Stimulated activated CD8-positive, alpha-beta memory T cell treated with anti-CD3 and anti-CD28 coated beads, Interleukin-7, amount 100 ng/mL, for 24 hours (primary cell): ENCODE results near the gene FOXN3.
A peak's percentile ranks its signal among the peaks of the same experiment; 100 is the strongest.
"Not testable (repeated sequence)": the region's sequence is repeated elsewhere in the genome, so short reads cannot be mapped to it uniquely, and the experiment has no call there.

Experiments used
- DNase-seq: peaks from one replicate; pipeline ENCODE4 v3.0.0-alpha.2; 2020; ENCODE audit warnings: low read depth

FOXN3 gene

DNA sequence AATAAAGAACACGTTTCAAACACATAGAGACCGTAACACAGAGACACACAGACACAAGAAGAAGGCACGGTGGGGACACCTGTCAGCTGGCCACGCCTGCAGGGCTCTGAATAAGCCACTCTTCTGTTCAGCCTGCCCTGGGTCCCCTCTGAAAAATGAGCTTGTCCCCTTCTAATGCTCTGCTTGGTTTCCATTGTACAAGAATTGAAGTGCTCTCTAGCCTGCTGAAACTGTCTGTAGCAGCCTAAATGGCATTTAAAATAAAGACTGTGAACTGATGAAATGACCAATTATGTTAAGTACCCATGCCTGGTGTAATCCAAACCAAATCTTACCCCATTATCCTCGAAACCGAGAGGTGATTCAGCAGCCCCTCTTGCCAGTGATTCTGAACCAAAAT is 139.8 kb downstream of the FOXN3 start:
- DNase-seq: no peak

DNA sequence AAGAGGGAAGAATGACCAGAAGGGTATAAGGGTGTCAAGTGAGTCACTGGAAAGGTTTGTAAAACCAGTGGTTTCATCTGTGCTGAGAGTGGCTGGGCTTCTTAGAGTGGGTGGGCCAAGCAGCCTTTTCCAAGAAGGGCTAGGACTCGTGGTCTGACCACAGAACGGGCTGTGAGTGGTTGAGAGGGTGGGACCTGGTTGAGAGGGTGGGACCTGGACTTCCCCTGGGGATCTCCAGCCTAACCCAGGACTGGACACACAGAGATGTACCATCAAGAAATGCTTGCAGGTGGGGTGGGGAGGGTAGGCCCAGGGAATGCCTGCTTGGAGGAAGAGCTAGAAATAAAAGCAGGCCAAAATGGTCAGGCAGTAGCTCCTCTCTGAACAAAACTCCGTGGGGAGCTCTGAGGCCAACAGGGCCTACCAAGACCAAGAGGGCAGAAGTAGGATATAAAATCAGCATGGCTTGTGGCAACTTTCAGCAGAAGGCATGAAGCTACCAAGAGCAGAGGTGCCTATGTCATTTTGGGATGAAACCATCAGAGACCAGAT is 140.5 kb downstream of the FOXN3 start:
- DNase-seq: peak; percentile 47

DNA sequence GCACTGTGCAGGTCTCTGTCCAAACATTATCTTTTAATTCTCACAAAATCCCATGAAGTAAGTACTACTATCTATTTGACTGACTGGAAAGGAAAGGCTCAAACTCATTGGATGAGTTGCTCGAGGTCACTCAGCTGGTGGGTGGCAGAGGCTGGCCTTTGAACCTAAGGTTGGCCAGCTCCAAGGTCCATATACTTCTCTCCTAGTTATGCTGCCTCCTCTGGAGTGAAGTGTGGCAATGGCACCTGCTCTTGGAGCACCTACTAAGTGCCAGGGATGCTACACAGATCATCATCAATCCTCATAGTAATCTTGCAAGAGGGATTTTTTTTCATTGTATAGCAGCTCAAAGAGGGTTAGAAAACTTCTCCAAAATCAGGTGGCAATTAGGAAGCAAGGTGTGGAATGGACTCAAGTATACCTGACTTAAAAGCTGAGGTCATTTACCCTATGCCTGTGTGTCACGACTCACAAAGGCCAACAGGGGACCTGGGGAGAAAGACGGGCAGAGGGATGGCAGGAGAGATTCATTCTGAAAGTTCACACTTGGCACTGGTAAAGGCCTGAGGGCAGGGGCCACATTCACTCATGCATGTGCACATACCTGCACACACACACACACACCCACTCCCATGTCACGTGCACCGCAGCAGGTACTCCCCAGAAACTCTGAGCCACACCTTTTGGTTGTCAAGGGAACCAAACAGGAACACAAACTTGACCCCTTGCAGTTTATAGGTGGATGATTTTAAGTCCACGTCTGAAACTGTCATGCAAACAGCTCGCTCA is 146.4 kb downstream of the FOXN3 start:
- no peak for DNase-seq

DNA sequence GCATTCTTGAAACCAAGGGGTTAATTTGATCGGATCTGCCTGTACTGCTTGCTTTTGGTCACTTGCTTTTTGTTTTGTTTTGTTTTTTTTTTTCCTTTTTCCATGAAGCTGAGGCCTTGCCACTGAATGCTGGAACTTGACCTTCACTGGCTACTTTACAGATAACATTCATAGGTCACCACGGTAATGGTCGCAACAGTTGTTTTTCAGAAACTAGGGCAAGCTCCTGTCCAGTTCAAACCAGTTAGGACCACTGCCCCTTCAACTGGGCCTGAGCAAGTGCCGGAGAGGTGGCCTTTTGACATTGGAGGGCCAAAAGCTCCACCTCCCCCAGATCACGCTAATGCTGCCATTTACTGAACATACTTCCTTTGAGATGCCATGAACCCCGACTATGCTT is 147.6 kb downstream of the FOXN3 start:
- no peak for DNase-seq

DNA sequence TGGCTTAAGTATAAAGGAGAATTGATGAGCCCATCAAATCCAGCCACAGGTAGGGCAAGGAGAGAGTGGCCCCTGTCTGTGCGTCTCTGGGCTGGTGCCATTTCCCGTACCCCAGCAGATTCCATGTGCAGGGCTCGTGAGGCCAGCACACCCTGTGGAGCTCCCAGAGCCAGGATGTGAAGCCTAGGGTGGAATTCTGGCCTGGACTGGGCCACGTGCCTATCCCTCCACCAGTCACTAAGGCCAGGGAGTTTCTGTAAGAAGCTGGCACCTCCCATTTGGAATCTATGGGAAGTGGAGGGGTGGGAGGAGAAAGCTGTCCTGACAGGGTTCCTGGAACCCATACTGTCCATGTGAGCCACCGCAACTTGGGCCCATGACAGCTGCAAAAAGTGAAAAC is 148.5 kb downstream of the FOXN3 start:
- DNase-seq: no peak

DNA sequence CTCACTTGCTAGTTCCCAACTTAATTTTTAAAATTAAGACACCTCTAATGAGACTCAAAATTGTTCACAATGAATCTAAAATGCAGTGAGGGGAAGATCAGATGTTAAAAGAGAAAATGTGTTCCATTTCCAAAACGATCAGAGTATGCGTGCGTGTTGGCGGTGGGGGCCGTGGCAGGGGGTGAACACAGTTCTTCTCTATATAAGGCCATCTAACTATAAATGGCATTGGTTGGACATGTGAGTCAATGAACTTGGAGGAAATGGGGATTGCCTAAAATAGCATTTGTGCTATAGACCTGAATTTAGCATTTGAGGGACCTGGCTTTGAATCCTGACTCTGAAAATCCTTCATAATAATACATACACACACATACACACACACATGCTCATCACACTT is 149.4 kb downstream of the FOXN3 start:
- no peak for DNase-seq

DNA sequence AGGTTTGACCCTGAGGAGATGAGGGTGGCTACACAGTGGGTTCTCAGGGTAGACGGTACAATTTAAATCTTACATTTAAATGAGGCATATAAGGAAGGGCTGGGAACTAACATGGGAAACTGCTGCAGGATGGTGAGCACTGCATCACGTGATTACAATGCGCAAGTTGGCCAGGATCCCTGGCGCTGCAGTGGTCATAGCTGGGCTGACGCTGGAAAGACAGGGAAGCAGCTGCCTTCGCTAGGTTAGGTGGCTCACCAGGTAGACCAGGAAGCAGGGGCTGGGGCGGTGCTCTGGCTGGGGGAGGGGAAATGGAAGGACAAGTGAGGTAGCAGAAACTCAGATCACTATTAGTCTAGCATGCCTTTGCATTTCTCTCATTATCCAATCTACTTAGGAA is 149.9 kb downstream of the FOXN3 start:
- DNase-seq: no peak

DNA sequence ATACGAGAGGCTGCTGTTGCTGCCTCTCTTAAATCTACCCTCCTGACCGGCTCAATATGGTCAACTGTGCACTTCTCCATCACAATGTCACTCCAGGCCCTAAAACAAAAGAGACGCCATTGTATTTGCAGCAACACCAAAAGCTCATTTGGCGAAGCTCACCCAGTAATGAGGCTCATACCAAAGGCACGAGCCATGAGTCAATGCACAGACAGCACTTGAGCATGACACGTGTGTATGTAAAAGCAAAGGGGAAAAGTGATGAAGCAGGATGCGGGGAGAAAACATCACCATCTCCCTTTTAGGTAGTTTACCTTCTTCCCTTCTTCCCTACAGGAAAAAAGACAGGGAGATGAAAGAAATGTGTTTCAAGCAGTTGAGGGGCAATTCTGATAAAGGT is 150.3 kb downstream of the FOXN3 start:
- no peak for DNase-seq

DNA sequence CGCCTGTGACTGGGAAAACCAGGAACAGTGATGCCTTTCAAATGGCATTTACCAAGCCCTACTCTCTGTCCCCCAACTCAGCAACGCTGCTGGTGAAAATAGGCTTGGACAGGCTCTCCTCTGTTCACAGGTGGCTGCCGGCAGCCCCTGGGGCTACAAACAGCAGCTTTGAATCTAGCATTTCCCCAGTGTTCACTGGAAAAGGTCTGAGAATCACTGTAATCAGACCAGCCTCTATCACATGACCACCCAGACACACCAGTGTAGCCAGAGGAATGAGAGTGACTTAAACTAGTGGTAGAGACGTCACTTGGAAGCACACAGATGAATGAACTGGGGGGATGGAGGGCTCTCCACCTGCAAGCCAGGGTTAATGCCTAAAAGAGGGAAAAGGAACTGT is 151.8 kb downstream of the FOXN3 start:
- no peak for DNase-seq

DNA sequence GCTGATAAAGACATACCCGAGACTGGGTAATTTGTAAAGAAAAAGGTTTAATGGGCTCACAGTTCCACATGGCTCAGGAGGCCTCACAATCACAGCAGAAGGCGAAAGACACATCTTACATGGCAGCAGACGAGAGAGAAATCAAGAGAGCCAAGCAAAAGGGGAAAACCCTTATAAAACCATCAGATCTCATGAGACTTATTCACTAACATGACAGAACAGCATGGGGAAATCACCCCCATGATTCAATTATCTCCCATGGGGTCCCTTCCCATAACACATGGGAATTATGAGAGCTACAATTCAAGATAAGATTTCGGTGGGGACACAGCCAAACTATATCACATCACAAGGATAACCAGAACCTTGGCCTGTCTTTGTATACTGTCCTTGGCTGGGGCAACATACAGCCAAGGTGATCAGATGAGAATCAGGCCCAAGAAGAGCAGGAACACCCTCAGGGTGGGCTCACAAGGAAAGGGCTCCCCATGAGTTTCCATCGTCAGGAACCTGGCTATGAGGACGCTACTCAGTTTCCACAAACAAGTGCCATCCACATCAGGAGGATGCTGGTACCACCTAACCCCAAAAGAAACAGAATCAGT is 152.7 kb downstream of the FOXN3 start:
- no peak for DNase-seq

DNA sequence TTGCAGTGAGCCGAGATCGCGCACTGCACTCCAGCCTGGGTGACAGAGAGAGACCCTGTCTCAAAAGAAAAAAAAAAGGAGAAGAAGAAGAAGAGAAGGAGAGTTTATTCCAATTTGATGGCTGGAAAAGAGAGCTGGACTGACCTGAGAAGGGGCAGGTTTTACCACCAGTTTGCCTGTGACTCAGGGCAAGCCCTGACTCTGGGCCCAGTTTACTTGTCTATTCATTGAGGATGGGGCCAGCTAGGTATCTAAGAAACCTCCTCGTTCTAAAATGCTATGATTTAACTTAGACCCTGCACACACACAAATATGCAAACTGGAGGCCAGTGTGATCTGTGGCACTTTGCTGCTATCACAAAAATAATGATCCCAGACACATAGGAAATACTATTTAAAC is 155.0 kb downstream of the FOXN3 start:
- DNase-seq: no peak

DNA sequence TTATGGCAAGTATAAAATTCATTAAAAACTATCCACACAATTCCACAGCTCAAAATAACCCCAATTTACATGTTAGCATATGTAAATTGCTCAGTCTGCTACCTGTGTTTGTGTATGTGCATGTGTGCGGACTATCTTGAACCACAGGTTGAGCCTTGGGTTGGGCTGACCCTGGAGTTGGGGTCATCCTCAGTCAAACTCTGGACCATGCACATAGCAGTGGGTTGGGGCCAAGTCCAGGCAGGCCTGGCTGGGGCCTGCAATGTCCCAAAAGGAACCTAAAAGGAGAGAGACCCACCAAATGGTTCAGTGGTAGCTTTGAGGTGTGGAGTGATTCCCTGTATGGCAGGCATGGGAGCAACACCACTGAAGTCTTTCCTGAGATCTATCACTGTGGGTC is 156.1 kb downstream of the FOXN3 start:
- DNase-seq: no peak

DNA sequence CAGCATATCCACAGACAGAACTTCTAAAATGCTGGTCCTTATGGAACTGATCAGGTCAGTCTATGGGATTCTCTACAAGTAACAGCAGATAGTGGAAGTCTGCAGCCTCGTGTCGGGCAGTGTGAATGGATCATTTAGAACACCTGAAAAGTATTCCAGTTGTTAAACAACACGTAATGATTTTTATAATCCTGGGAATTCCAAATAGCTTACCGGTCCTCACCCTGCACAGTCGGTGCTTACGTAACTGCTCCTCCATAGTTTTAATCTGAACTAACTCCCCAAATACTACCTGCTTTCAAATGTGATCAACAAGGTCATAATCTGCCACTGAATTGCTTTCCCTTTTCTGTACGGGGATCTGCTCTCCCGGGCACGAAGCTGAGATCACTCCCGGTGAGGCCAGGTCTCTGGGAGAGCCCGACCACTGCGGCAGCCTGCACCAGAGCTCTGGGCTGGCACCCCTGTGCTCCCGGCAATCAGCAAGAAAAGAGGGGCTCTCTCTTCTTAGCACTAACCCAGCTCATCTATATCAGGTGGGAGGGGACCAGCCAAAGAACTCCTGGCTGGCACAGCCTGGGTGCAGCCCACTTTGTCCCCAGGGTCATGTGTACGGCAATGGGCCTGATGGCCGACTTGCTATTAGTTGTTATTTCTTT is 157.0 kb downstream of the FOXN3 start:
- DNase-seq: no peak

DNA sequence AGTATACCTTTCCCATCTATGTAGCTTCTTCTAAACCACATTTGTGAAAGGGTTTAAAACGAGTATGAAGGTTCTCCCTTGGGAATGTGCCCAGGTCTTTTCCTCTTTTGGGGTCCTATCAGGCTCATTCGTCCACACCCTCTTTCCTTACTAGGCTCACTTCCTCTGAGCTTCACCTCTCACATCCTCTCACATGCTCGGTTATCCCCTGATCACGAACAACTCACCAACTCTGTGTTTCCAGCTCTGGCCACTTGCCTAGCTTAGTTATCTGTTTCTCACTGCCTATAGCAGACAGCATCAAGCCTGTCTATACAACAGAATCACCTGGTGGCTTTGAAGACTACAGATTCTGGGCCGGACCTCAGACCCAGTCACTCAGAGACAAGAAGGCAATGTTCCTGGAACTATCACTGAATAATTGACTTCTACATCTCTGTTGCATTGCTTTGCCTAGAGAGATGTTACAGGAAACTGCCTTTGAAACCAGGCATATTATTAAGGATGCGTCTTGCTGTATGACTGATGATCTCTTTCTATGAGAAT is 158.2 kb downstream of the FOXN3 start:
- DNase-seq: no peak

DNA sequence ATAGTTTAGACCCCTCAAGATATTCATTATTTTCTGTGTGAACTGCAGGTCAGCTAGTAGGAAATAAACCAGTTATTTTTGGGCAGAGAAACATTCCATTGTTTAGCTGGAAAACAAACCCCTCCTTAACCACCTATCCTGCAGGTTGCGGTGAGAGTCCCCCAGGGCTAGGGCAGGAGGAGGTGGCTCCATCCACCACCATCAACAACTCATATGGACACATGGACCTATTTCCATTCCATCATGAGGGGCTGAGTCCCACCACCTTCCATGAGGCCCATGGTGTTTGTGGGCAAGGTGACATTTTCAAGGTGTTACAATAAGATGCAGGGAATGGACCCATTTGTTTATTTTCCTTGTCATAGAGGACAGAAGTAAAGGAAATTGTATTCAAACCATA is 160.1 kb downstream of the FOXN3 start:
- no peak for DNase-seq

DNA sequence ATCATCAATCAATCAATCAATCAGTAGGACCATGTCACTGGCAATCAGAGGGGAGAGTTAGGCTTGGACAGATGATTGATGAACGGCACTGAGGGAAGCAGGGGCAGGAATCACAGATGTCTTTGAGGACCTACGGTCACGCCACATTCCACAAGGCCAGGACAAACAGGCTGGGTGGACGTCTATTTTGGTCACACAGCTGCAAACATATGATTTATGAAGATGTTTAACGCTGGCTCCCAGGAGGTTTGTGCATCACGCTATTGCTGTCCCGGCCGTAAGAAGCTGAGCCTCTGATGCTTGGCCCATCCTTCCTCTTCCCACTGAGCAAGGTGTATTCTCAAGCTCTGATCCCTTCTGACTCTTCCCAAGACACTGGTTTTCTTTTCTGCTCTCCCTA is 160.8 kb downstream of the FOXN3 start:
- no peak for DNase-seq

DNA sequence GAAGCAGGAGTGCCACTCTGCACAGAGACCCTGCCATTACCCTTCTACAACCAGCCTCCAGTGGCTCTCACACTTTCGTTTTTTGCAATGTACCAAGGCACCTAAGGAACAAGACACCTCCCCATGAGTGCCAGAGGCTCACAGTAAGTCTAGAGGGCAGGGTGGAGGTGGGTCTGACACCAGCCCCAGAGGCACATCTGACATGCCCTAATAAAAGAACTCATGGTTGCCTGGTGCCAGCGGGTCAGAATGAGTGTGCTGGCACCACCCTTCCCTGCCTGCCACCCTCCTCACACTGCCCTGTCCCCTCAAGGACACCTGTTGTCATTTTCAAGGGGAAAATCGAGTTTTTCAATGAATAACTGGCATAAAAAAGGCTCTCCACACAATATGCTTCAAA is 161.2 kb downstream of the FOXN3 start:
- no peak for DNase-seq

DNA sequence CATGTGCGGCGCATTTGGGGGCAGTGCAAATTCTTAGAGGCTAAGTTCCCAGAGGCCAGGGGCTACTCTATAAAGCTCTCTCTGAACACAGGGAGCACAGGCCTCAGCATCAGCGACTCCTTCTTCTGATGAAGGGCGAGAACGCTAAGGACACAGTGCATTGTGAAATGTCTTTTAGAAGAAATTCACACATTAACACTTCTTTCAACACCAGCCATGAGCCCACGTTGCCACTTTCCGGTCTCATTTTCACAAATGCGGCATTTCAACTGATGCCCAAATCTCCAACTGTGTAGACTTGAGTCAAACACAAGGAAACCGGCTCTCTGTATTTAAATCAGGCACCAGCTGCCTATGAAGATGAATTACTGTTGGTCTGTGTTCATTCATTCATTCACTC is 162.0 kb downstream of the FOXN3 start:
- no peak for DNase-seq

DNA sequence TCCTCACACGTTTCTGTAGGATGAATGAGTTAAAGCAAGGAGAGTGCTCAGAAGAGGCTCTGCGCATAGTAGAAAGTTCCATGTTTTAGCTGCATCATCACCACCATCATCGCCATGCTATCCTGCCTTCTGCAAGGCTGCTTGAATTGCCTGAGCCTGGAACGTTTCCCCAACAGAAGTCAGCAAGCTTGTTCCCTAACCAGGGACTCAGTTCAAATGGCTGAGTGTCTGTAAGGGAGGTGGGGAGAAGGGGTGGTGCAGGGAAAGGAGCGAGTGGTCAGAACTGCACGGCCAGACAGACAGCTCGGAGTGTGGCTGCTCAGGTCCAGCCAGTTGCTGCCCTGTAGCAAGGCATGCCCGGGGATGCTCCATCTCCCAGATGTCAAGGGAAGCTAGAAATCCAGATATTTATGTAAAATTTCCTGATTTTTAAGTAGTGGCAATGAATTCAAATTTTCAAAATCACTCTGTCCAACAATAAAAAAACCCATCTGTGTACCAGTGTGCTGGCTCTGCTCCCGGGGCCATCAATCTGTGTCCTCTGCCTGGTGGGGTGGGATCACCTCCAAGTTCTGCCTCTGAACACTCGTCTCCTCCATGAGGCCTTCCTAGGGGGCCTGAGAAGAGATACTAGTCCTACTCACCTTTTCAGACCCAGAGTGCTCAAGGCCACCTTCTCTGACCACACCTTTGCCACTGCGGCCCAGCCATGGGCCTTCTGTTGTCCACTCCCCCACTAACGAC is 162.7 kb downstream of the FOXN3 start:
- DNase-seq: no peak

DNA sequence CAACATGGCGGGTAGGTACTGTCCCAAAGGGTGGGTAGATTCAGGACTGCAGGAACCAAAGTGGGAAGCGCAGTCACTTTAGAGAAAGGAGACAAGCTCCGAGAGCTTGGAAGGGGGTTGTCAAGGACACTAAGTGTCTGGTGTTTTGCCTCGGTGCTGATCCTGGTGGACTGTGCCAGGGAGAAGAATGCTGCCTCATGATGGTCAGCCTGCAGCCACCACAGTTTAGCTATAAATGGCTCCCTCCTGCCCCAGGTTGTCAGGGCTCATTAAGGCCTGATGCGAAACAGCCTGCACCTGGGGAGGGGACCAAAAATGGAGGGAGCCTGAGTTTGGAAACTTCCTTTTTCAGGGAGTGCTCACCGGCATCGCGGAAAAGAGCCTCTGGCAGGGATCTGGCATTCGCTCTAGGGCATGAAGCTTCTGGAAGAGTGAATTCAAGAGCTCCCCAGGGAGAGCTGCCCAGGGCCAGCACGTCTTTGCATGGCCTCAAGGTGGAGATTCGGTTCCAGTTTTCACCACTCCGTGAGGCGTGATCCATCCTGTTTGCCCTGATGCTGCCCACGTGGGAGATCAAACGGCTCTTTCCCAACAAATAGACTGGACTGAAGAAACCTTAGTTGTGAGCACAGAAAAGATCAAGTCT is 164.0 kb downstream of the FOXN3 start:
- DNase-seq: no peak

DNA sequence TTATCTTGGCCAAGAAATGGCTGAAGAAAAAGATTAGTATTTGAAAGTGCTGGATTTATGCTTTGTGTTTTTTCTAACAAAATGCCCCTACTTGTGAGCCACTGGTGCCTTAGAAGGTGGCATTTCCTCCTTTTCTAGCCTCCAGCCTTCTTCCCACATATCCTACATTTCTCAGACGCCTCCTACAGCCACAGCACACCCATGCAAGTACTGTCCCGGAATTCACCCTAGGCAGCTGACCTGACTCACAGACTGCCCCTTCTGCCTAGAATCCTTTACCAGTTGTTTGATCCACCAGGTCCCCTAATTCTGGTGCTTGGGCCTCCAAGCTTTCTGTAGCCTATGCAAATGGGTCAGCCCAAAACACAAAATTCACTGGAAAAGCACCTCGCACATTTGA is 166.0 kb downstream of the FOXN3 start:
- no peak for DNase-seq

DNA sequence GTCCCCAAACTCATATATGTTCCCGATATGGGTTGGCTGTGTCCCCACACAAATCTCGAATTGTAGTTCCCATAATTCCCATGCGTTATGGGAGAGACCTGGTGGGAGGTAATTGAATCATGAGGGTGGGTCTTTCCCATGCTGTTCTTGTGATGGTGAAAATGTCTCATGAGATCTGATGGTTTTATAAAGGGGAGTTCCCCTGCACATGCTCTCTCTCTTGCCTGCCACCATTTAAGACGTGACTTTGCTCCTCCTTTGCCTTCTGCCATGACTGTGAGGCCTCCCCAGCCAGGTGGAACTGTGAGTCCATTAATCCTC is 166.4 kb downstream of the FOXN3 start:
- DNase-seq: not testable (repeated sequence)
